Measurements from ENCODE around the gene BLOC1S5. TPM values are rescaled to one million over a fixed set of nuclear protein-coding genes. Genes with fewer than 3 reads are reported as not detected.

BLOC1S5 gene
- total RNA-seq = 10.2 TPM
- long read RNA-seq, transcript BLOC1S5-202 (5 exons, 2,684 nt) = major isoform, 22 of 29 reads
- long read RNA-seq, partial matches to known transcripts = 0 of 29 reads
- long read RNA-seq, other reads (novel, unspliced or antisense) = 6 of 29 reads

GRCh38 chr6:8063761-8064637 lies at the start of gene BLOC1S5:
Gene BLOC1S5, minus strand, starts transcription at chr6:8064389. Its CDS starts 13 bp downstream, at chr6:8064376.
- DNase-seq (ENCODE audit: low spot score) = peak; percentile 97

DNA sequence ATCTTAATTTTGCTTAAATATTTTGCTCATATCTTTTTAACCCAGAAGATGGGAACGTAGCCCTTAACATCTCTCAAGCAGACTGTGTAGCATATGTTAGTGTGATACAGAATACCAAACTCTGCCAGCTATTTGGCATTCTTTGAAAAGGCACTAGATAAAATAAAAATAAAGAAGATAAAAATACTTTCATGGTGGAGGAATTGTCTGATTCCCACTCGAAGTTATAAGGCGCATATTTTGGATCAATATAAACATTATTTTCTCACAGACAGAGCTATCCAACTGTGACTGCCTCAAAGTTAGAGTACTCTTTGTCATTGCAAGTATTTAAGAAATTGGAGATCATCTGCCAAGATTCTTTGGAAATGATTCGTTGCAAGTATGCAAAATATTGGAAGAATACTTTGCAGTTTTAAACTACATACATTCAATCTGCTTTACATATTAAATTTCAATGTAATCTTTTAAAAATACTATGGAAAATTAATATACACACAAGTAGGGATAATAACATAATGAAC lies 49.0 kb upstream of the BLOC1S5 start:
- no peak for DNase-seq (ENCODE audit: low spot score)

- no peak for DNase-seq (ENCODE audit: low spot score)
Observed at GRCh38 chr6:8110725-8111124, 46.5 kb upstream of the BLOC1S5 start.

- no peak for DNase-seq (ENCODE audit: low spot score)
Observed at GRCh38 chr6:8110117-8110721, 46.0 kb upstream of the BLOC1S5 start.

DNA sequence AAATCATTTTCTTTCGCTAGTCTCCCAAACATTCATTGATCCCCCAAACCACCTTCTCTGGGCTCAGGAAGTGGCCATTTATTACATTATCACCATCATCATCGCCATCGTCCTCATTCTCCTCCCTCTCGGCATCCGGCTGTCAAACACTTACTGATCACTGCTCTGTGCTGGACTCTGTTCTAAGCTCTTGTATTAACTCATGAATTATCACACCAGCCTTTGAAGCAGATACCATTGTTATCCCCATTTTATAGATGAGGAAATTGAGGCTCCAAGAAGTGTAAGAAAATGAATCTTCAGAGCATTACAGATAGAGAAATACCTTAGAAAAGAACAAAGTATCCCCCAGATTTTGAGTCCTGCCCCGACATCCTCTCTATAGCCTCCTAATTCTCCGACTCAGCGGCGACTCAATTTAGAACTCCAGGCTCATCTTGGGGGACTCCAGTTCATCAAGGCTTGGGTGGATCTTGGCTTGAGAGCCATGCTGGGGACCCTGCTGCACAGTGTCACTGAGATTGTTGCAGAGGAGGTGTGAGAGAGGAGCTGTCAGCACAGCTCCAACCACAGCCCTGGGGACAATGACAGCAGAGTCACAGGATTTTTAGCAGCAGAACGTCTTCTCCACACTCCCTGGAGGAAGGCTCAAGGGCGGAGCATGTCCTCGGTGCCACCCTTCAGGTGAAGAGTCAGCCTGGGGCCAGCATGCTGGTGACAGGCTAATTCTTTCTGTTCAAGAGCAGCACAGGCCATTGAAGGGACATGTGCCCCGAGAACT lies 44.8 kb upstream of the BLOC1S5 start:
- DNase-seq (ENCODE audit: low spot score) = no peak

- DNase-seq (ENCODE audit: low spot score) = no peak
Observed at GRCh38 chr6:8108031-8108660, 44.0 kb upstream of the BLOC1S5 start.

- DNase-seq (ENCODE audit: low spot score) = no peak
Observed at GRCh38 chr6:8105791-8106190, 41.6 kb upstream of the BLOC1S5 start.

GRCh38 chr6:8103726-8104125 lies 39.5 kb upstream of the BLOC1S5 start:
- no peak for DNase-seq (ENCODE audit: low spot score)

DNA sequence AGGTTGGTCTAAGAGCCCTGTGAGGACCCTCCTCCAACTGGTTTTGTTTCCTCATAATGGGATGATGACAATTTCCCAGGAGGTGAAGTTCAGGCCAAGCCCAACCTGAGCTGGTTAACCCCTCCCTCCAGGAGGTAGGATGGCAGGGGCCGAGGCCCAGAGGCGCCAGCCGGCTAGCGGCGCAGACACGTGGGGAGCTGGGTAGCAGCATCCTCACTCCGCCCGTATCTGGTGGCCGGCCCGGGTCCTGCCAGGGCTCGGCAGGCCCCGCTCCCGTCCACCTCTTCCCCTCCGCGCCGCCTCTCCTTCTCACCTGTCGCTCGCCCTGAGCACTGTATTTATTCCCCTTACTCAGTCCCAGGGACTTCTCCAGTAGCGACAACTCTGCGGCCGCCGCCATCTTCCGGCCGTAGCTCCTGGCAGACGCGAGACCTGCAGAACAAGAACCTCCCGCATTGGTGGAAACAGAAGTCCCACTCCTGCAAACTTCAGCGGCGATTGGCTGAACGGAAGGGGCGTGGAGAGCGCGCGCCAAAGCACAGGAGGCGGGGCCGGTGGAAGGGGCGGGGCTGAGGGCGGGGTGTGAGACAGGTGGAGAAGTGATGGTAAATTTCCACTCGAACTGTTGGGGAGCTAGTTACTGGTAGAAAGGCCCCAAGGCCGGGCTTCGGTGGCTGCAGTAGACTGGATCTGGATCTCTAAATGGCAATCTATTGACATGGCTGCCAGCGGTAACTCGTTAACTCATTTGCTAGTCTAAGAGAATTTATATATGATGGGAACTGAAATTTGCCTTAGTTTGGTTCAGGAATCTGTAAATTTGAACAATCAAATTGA lies 38.2 kb upstream of the BLOC1S5 start, which contains the start of gene EEF1E1:
EEF1E1 (minus strand) TSS at position 427 of the 837 bp plus-strand sequence; CDS start at position 400, 27 bp downstream.
- DNase-seq (ENCODE audit: low spot score) = peak; percentile 97

DNA sequence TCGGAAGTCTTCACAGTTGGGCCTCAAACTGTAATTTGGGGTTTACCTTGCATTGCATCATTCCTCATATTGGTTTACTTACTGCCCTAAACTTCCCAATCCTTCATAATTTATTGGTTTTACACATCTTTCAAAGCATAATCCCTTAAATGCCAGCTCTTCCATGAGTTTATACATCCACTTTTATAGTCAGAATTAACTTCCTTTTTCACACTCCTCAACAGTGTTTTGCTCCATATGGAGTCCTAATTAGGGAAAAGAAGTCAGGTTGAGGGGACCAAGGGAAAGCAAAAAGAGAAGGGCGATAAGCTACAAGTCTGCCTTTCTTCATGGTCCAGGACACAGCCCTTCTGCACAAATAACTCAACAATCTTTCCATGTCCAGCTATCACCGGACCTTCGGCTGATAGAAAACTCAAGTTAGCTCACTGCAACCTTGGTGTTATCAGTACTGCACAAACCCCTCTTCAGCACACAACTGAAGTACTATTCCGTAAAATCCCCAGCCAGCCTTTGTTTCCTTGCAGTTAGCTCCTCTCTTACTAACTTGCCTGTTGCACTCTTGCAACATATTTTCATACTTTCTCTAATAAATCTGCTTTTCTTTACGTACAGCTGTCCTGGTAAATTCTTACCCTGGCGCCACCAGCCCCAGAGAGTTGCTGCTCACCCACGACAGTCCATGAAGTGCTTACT lies 36.1 kb upstream of the BLOC1S5 start:
- no peak for DNase-seq (ENCODE audit: low spot score)

GRCh38 chr6:8090650-8091049 lies 26.5 kb upstream of the BLOC1S5 start:
- no peak for DNase-seq (ENCODE audit: low spot score)

DNA sequence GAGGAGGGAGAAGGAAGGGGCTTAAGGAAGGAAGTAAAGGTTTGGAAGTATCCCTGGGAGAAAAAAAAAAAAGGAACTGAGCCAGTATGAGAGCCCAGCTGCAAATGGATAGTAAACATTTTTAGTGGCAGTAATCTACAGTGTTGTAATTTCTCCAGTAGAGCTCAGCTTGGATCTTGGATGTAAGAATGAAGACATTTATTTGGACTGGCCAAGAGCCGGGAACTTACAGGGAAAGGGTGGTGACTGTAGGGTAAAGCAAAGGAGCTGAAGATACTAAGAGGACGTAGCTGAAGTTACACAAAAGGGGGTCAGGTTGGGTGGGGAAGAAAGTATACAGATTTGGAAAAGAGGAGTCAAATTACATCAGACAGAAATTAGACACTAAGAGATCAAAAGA lies 24.7 kb upstream of the BLOC1S5 start:
- no peak for DNase-seq (ENCODE audit: low spot score)

GRCh38 chr6:8087870-8088754 lies 23.9 kb upstream of the BLOC1S5 start:
- DNase-seq (ENCODE audit: low spot score) = no peak

DNA sequence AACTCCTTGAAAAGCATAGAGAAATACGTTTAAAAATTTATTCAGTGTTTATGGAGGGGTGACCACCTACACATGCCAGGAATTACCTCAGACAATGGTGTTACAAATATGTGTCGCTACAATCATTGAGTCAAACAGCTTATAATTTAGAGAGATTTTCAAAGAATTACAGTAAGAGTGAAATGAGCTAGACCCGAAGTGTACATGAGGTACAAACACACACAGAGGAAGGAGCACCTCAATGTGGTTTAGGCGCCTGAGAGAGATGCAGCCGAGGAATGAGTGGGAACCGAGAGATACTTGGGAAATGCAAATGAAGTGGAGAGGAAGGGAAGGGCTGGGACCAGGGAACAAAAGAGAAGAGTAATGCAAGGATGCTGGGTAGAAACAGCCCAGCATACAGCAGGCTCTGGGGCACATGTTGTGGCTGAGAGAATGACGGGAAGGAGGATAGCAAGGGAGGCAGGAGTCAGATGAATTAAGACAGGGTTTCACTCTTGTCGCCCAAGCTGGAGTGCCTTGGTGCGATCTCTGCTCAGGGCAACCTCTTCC lies 22.6 kb upstream of the BLOC1S5 start:
- DNase-seq (ENCODE audit: low spot score) = no peak

GRCh38 chr6:8085053-8085511 lies 20.9 kb upstream of the BLOC1S5 start:
- no peak for DNase-seq (ENCODE audit: low spot score)

DNA sequence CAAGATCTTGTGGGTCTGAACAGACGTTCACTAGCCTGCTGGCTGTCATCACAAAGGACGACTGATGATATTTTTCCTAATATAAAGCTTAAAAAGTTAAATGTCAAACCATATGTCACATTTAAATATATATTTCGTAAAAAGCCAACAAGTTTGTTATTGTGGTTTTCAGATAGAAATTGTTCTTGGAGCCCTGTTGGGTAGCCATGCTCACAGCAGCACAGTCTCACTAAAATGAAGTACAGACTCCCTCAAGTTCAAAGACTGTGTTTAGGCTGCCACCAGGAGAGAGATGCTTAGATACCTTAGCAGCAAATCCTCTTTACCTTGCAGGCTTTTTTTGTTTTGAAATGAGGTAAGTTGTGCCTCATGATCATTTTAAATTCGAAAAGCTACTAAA lies 20.4 kb upstream of the BLOC1S5 start:
- DNase-seq (ENCODE audit: low spot score) = no peak

- no peak for DNase-seq (ENCODE audit: low spot score)
Observed at GRCh38 chr6:8082954-8083858, 19.0 kb upstream of the BLOC1S5 start.

Measured in mesenteric fat pad (tissue), 1 donor.